ENCODE data around the gene ADRA2B. TPM values are rescaled to one million over a fixed set of nuclear protein-coding genes. Genes with fewer than 3 reads are reported as not detected.

Gene ADRA2B
- total and polyA plus RNA-seq, 5 donors from 2014 or later = 1.0 TPM; not detected in 4

- H3K4me1 ChIP-seq (ENCODE audit: control insufficient read depth, insufficient read depth, low read length, poor library complexity, severe bottlenecking) = peaks cover 42% of the 10 kb centered on the region
- H3K4me3 Mint-ChIP-seq = peak overlapping the region in 1 of 4 donors; percentile 50
Observed at GRCh38 chr2:96153291-96153713, 36.9 kb upstream of the ADRA2B start.

GRCh38 chr2:96152304-96153161 lies 36.2 kb upstream of the ADRA2B start:
- Mint-ChIP-seq H3K27me3 (peaks cover 4% of the 10 kb centered on the region), H3K4me3 (peak overlapping the region in 2 of 4 donors; percentile 50 to 57), H3K4me1 (peaks cover 4 to 79% (median 33%) of the 10 kb centered on the region in 4 donors), H3K9me3 (no peaks in the 10 kb centered on the region), H3K27ac (peak overlapping the region; percentile 76 to 88 (median 79)), H3K36me3 (no peaks in the 10 kb centered on the region)
- DNase-seq = no peak
- peaks cover 42% of the 10 kb centered on the region for H3K4me1 ChIP-seq (ENCODE audit: control insufficient read depth, insufficient read depth, low read length, poor library complexity, severe bottlenecking)
- no peaks in the 10 kb centered on the region for H3K27me3 ChIP-seq (ENCODE audit: control insufficient read depth, insufficient read depth, low read length)
- no peaks in the 10 kb centered on the region for H3K9me3 ChIP-seq (ENCODE audit: control insufficient read depth in 2 of 2, low read length in 2 of 2)
- ATAC-seq (ENCODE audit: low read depth in 2 of 2) = no peak
- no peak overlapping the region for H3K4me3 ChIP-seq (ENCODE audit: low read depth, low read length)
- no peaks in the 10 kb centered on the region for H3K36me3 ChIP-seq (ENCODE audit: control insufficient read depth, insufficient read depth, low read length)
- no peak overlapping the region for H3K27ac ChIP-seq (ENCODE audit: insufficient read depth, low read length, poor library complexity, severe bottlenecking)

More at GRCh38 chr2:96153291-96153713, 36.9 kb upstream of the ADRA2B start:
- H3K9me3 ChIP-seq (ENCODE audit: control insufficient read depth in 2 of 2, low read length in 2 of 2) = no peaks in the 10 kb centered on the region
- H3K9me3 Mint-ChIP-seq = no peaks in the 10 kb centered on the region
- H3K4me3 ChIP-seq (ENCODE audit: low read depth, low read length) = no peak overlapping the region
- H3K27ac ChIP-seq (ENCODE audit: insufficient read depth, low read length, poor library complexity, severe bottlenecking) = no peak overlapping the region
- peaks cover 5 to 79% (median 34%) of the 10 kb centered on the region in 4 donors for H3K4me1 Mint-ChIP-seq
- ATAC-seq (ENCODE audit: low read depth in 2 of 2) (no peak), DNase-seq (no peak)
- H3K27ac Mint-ChIP-seq = peak overlapping the region; percentile 73 to 79 (median 76)
- no peaks in the 10 kb centered on the region for H3K36me3 Mint-ChIP-seq
- H3K27me3 ChIP-seq (ENCODE audit: control insufficient read depth, insufficient read depth, low read length) = no peaks in the 10 kb centered on the region
- peaks cover under 1% of the 10 kb centered on the region for H3K27me3 Mint-ChIP-seq
- H3K36me3 ChIP-seq (ENCODE audit: control insufficient read depth, insufficient read depth, low read length) = no peaks in the 10 kb centered on the region

- H3K27ac ChIP-seq (ENCODE audit: insufficient read depth, low read length, poor library complexity, severe bottlenecking) = no peak overlapping the region
- no peak for DNase-seq
- Mint-ChIP-seq H3K4me1 (peaks cover 4 to 79% (median 35%) of the 10 kb centered on the region in 4 donors), H3K27me3 (peaks cover 4% of the 10 kb centered on the region), H3K9me3 (no peaks in the 10 kb centered on the region), H3K27ac (peak overlapping the region; percentile 29 to 88 (median 77)), H3K4me3 (peak overlapping the region in 3 of 4 donors; percentile 12 to 57 (median 40)), H3K36me3 (no peaks in the 10 kb centered on the region)
- H3K36me3 ChIP-seq (ENCODE audit: control insufficient read depth, insufficient read depth, low read length) = no peaks in the 10 kb centered on the region
- ATAC-seq (ENCODE audit: low read depth in 2 of 2) = no peak
- H3K27me3 ChIP-seq (ENCODE audit: control insufficient read depth, insufficient read depth, low read length) = no peaks in the 10 kb centered on the region
- no peaks in the 10 kb centered on the region for H3K9me3 ChIP-seq (ENCODE audit: control insufficient read depth in 2 of 2, low read length in 2 of 2)
- no peak overlapping the region for H3K4me3 ChIP-seq (ENCODE audit: low read depth, low read length)
- H3K4me1 ChIP-seq (ENCODE audit: control insufficient read depth, insufficient read depth, low read length, poor library complexity, severe bottlenecking) = peaks cover 42% of the 10 kb centered on the region
Observed at GRCh38 chr2:96151595-96152303, 35.4 kb upstream of the ADRA2B start.

GRCh38 chr2:96150791-96151594 lies 34.6 kb upstream of the ADRA2B start:
- Mint-ChIP-seq H3K4me1 (peaks cover 10 to 79% (median 32%) of the 10 kb centered on the region in 4 donors), H3K27me3 (peaks cover 4% of the 10 kb centered on the region), H3K9me3 (no peaks in the 10 kb centered on the region), H3K4me3 (peak overlapping the region in 1 of 4 donors; percentile 68), H3K36me3 (no peaks in the 10 kb centered on the region), H3K27ac (peak overlapping the region in 2 of 3 donors; percentile 77 to 88)
- no peak overlapping the region for H3K4me3 ChIP-seq (ENCODE audit: low read depth, low read length)
- peaks cover 42% of the 10 kb centered on the region for H3K4me1 ChIP-seq (ENCODE audit: control insufficient read depth, insufficient read depth, low read length, poor library complexity, severe bottlenecking)
- no peaks in the 10 kb centered on the region for H3K36me3 ChIP-seq (ENCODE audit: control insufficient read depth, insufficient read depth, low read length)
- no peaks in the 10 kb centered on the region for H3K9me3 ChIP-seq (ENCODE audit: control insufficient read depth in 2 of 2, low read length in 2 of 2)
- ATAC-seq (ENCODE audit: low read depth in 2 of 2) (no peak), DNase-seq (no peak)
- H3K27me3 ChIP-seq (ENCODE audit: control insufficient read depth, insufficient read depth, low read length) = no peaks in the 10 kb centered on the region
- H3K27ac ChIP-seq (ENCODE audit: insufficient read depth, low read length, poor library complexity, severe bottlenecking) = no peak overlapping the region

GRCh38 chr2:96150007-96150640 lies 33.8 kb upstream of the ADRA2B start:
- H3K27me3 Mint-ChIP-seq = peaks cover 4% of the 10 kb centered on the region
- no peaks in the 10 kb centered on the region for H3K36me3 ChIP-seq (ENCODE audit: control insufficient read depth, insufficient read depth, low read length)
- H3K4me3 ChIP-seq (ENCODE audit: low read depth, low read length) = no peak overlapping the region
- H3K4me1 ChIP-seq (ENCODE audit: control insufficient read depth, insufficient read depth, low read length, poor library complexity, severe bottlenecking) = peaks cover 49% of the 10 kb centered on the region
- no peaks in the 10 kb centered on the region for H3K9me3 Mint-ChIP-seq
- no peaks in the 10 kb centered on the region for H3K27me3 ChIP-seq (ENCODE audit: control insufficient read depth, insufficient read depth, low read length)
- H3K27ac ChIP-seq (ENCODE audit: insufficient read depth, low read length, poor library complexity, severe bottlenecking) = no peak overlapping the region
- peak overlapping the region in 2 of 4 donors; percentile 68 to 81 for H3K4me3 Mint-ChIP-seq
- DNase-seq (no peak), ATAC-seq (ENCODE audit: low read depth in 2 of 2) (no peak)
- H3K27ac Mint-ChIP-seq = peak overlapping the region in 2 of 3 donors; percentile 65 to 77
- no peaks in the 10 kb centered on the region for H3K36me3 Mint-ChIP-seq
- peaks cover 10 to 78% (median 29%) of the 10 kb centered on the region in 4 donors for H3K4me1 Mint-ChIP-seq
- H3K9me3 ChIP-seq (ENCODE audit: control insufficient read depth in 2 of 2, low read length in 2 of 2) = no peaks in the 10 kb centered on the region

GRCh38 chr2:96148410-96149217 lies 32.2 kb upstream of the ADRA2B start:
- DNase-seq = peak; percentile 97
- Histone ChIP-seq H3K4me3 (ENCODE audit: low read depth, low read length) (peak overlapping the region; percentile 45), H3K36me3 (ENCODE audit: control insufficient read depth, insufficient read depth, low read length) (peaks cover 3% of the 10 kb centered on the region), H3K27ac (ENCODE audit: insufficient read depth, low read length, poor library complexity, severe bottlenecking) (peak overlapping the region; percentile 100), H3K9me3 (ENCODE audit: control insufficient read depth in 2 of 2, low read length in 2 of 2) (no peaks in the 10 kb centered on the region), H3K4me1 (ENCODE audit: control insufficient read depth, insufficient read depth, low read length, poor library complexity, severe bottlenecking) (peaks cover 58% of the 10 kb centered on the region), H3K27me3 (ENCODE audit: control insufficient read depth, insufficient read depth, low read length) (no peaks in the 10 kb centered on the region)
- Mint-ChIP-seq H3K4me3 (peak overlapping the region; percentile 88 to 94 (median 91)), H3K4me1 (peaks cover 10 to 83% (median 34%) of the 10 kb centered on the region in 4 donors), H3K9me3 (peaks cover 0 to 2% (median 0%) of the 10 kb centered on the region in 7 donors), H3K27me3 (peaks cover 12% of the 10 kb centered on the region), H3K36me3 (no peaks in the 10 kb centered on the region), H3K27ac (peak overlapping the region; percentile 93 to 100 (median 100))
- peak; percentile 73 to 76 for ATAC-seq (ENCODE audit: low read depth in 2 of 2)
